ENCODE data around the gene CFAP299.

CFAP299 gene

GRCh38 chr4:80948995-80949394 is 613.5 kb downstream of the CFAP299 start:
- Histone ChIP-seq H3K79me1 (ENCODE audit: low read length) (no peaks in the 10 kb centered on the region), H2AK5ac (ENCODE audit: low read length) (no peak overlapping the region), H3K4me3 (ENCODE audit: low read length) (no peak overlapping the region), H2BK15ac (replicated peaks; ENCODE audit: low read depth) (no peak overlapping the region), H3K18ac (ENCODE audit: low read length) (no peak overlapping the region), H3K23ac (ENCODE audit: low read length) (no peak overlapping the region), H3K9ac (ENCODE audit: low read length) (no peak overlapping the region), H3K4me1 (ENCODE audit: control insufficient read depth, low read depth, low read length) (no peaks in the 10 kb centered on the region), H3K79me2 (ENCODE audit: control insufficient read depth, insufficient read depth, low read length) (no peaks in the 10 kb centered on the region), H3K4me2 (ENCODE audit: low read length) (no peak overlapping the region), H4K5ac (ENCODE audit: low read length) (no peak overlapping the region), H3K36me3 (ENCODE audit: control insufficient read depth, insufficient read depth, low read length) (no peaks in the 10 kb centered on the region), H3K27ac (ENCODE audit: low read depth, low read length) (no peak overlapping the region), H3K4ac (ENCODE audit: low read depth, low read length) (no peak overlapping the region), H4K8ac (ENCODE audit: low read depth, low read length) (no peak overlapping the region), H3K27me3 (ENCODE audit: insufficient read depth, low read length, poor library complexity) (no peaks in the 10 kb centered on the region), H3K56ac (ENCODE audit: low read length) (no peak overlapping the region), H2BK5ac (ENCODE audit: low read length) (no peak overlapping the region), H2BK120ac (ENCODE audit: low read depth, low read length) (no peak overlapping the region)
- DNase-seq, result no peak

GRCh38 chr4:80956421-80956820 is 620.9 kb downstream of the CFAP299 start:
- Histone ChIP-seq H3K79me1 (ENCODE audit: low read length) (no peaks in the 10 kb centered on the region), H3K4me1 (ENCODE audit: control insufficient read depth, low read depth, low read length) (no peaks in the 10 kb centered on the region), H4K5ac (ENCODE audit: low read length) (no peak overlapping the region), H2BK120ac (ENCODE audit: low read depth, low read length) (no peak overlapping the region), H3K4me2 (ENCODE audit: low read length) (no peak overlapping the region), H3K4ac (ENCODE audit: low read depth, low read length) (no peak overlapping the region), H3K27ac (ENCODE audit: low read depth, low read length) (no peak overlapping the region), H3K79me2 (ENCODE audit: control insufficient read depth, insufficient read depth, low read length) (no peaks in the 10 kb centered on the region), H3K18ac (ENCODE audit: low read length) (no peak overlapping the region), H3K36me3 (ENCODE audit: control insufficient read depth, insufficient read depth, low read length) (no peaks in the 10 kb centered on the region), H2BK5ac (ENCODE audit: low read length) (no peak overlapping the region), H4K8ac (ENCODE audit: low read depth, low read length) (no peak overlapping the region), H3K9ac (ENCODE audit: low read length) (no peak overlapping the region), H3K27me3 (ENCODE audit: insufficient read depth, low read length, poor library complexity) (no peaks in the 10 kb centered on the region), H3K4me3 (ENCODE audit: low read length) (no peak overlapping the region), H3K56ac (ENCODE audit: low read length) (no peak overlapping the region), H2BK15ac (replicated peaks; ENCODE audit: low read depth) (no peak overlapping the region), H3K23ac (ENCODE audit: low read length) (no peak overlapping the region), H2AK5ac (ENCODE audit: low read length) (no peak overlapping the region)
- no peak for DNase-seq
- WGBS (ENCODE audit: extremely low coverage, insufficient coverage, low lambda C conversion rate), result no CpG with 5 or more reads among the region's 3 CpGs

- H3K79me2 ChIP-seq (ENCODE audit: control insufficient read depth, insufficient read depth, low read length), result no peaks in the 10 kb centered on the region
- H3K18ac ChIP-seq (ENCODE audit: low read length), result no peak overlapping the region
- H2BK15ac ChIP-seq (replicated peaks; ENCODE audit: low read depth), result no peak overlapping the region
- H3K23ac ChIP-seq (ENCODE audit: low read length), result no peak overlapping the region
- no peak overlapping the region for H2BK5ac ChIP-seq (ENCODE audit: low read length)
- H3K4me3 ChIP-seq (ENCODE audit: low read length), result no peak overlapping the region
- H3K4me2 ChIP-seq (ENCODE audit: low read length), result no peak overlapping the region
- H3K4me1 ChIP-seq (ENCODE audit: control insufficient read depth, low read depth, low read length), result no peaks in the 10 kb centered on the region
- no peak overlapping the region for H2AK5ac ChIP-seq (ENCODE audit: low read length)
- no peak overlapping the region for H3K9ac ChIP-seq (ENCODE audit: low read length)
- H3K27me3 ChIP-seq (ENCODE audit: insufficient read depth, low read length, poor library complexity), result no peaks in the 10 kb centered on the region
- H3K36me3 ChIP-seq (ENCODE audit: control insufficient read depth, insufficient read depth, low read length), result no peaks in the 10 kb centered on the region
- H3K4ac ChIP-seq (ENCODE audit: low read depth, low read length), result no peak overlapping the region
- DNase-seq, result no peak
- H3K79me1 ChIP-seq (ENCODE audit: low read length), result no peaks in the 10 kb centered on the region
- no peak overlapping the region for H4K8ac ChIP-seq (ENCODE audit: low read depth, low read length)
- no peak overlapping the region for H2BK120ac ChIP-seq (ENCODE audit: low read depth, low read length)
- no peak overlapping the region for H4K5ac ChIP-seq (ENCODE audit: low read length)
- H3K27ac ChIP-seq (ENCODE audit: low read depth, low read length), result no peak overlapping the region
- no peak overlapping the region for H3K56ac ChIP-seq (ENCODE audit: low read length)
- WGBS (ENCODE audit: extremely low coverage, insufficient coverage, low lambda C conversion rate), result no CpG with 5 or more reads among the region's 2 CpGs
These were observed 627.5 kb downstream of the CFAP299 start for GRCh38 chr4:80963051-80963450.

- peak; percentile 1 for DNase-seq
- Histone ChIP-seq H3K27ac (ENCODE audit: low read depth, low read length) (no peak overlapping the region), H2BK15ac (replicated peaks; ENCODE audit: low read depth) (no peak overlapping the region), H3K56ac (ENCODE audit: low read length) (no peak overlapping the region), H3K4me1 (ENCODE audit: control insufficient read depth, low read depth, low read length) (no peaks in the 10 kb centered on the region), H4K8ac (ENCODE audit: low read depth, low read length) (no peak overlapping the region), H3K36me3 (ENCODE audit: control insufficient read depth, insufficient read depth, low read length) (no peaks in the 10 kb centered on the region), H3K79me1 (ENCODE audit: low read length) (no peaks in the 10 kb centered on the region), H3K4me2 (ENCODE audit: low read length) (no peak overlapping the region), H4K5ac (ENCODE audit: low read length) (no peak overlapping the region), H3K18ac (ENCODE audit: low read length) (no peak overlapping the region), H3K79me2 (ENCODE audit: control insufficient read depth, insufficient read depth, low read length) (no peaks in the 10 kb centered on the region), H2BK120ac (ENCODE audit: low read depth, low read length) (no peak overlapping the region), H2BK5ac (ENCODE audit: low read length) (no peak overlapping the region), H3K4ac (ENCODE audit: low read depth, low read length) (no peak overlapping the region), H2AK5ac (ENCODE audit: low read length) (no peak overlapping the region), H3K9ac (ENCODE audit: low read length) (no peak overlapping the region), H3K27me3 (ENCODE audit: insufficient read depth, low read length, poor library complexity) (no peaks in the 10 kb centered on the region), H3K23ac (ENCODE audit: low read length) (no peak overlapping the region), H3K4me3 (ENCODE audit: low read length) (no peak overlapping the region)
- WGBS (ENCODE audit: extremely low coverage, insufficient coverage, low lambda C conversion rate), result no CpG with 5 or more reads among the region's 4 CpGs
These were observed 631.8 kb downstream of the CFAP299 start for GRCh38 chr4:80967346-80967745.

GRCh38 chr4:80980239-80980638 is 644.7 kb downstream of the CFAP299 start:
- no peak overlapping the region for H2AK5ac ChIP-seq (ENCODE audit: low read length)
- no peak overlapping the region for H2BK120ac ChIP-seq (ENCODE audit: low read depth, low read length)
- H3K79me1 ChIP-seq (ENCODE audit: low read length), result no peaks in the 10 kb centered on the region
- no peak overlapping the region for H3K27ac ChIP-seq (ENCODE audit: low read depth, low read length)
- H3K18ac ChIP-seq (ENCODE audit: low read length), result no peak overlapping the region
- H3K23ac ChIP-seq (ENCODE audit: low read length), result no peak overlapping the region
- no peak overlapping the region for H4K8ac ChIP-seq (ENCODE audit: low read depth, low read length)
- H4K5ac ChIP-seq (ENCODE audit: low read length), result no peak overlapping the region
- no peak overlapping the region for H2BK5ac ChIP-seq (ENCODE audit: low read length)
- no peak overlapping the region for H3K4me2 ChIP-seq (ENCODE audit: low read length)
- H3K4ac ChIP-seq (ENCODE audit: low read depth, low read length), result no peak overlapping the region
- no peak overlapping the region for H3K56ac ChIP-seq (ENCODE audit: low read length)
- 100% methylated on average over 2 of the region's 3 CpGs for WGBS (ENCODE audit: extremely low coverage, insufficient coverage, low lambda C conversion rate)
- H3K4me1 ChIP-seq (ENCODE audit: control insufficient read depth, low read depth, low read length), result no peaks in the 10 kb centered on the region
- no peak overlapping the region for H3K4me3 ChIP-seq (ENCODE audit: low read length)
- no peak overlapping the region for H3K9ac ChIP-seq (ENCODE audit: low read length)
- no peak overlapping the region for H2BK15ac ChIP-seq (replicated peaks; ENCODE audit: low read depth)
- H3K79me2 ChIP-seq (ENCODE audit: control insufficient read depth, insufficient read depth, low read length), result no peaks in the 10 kb centered on the region
- no peak for DNase-seq
- no peaks in the 10 kb centered on the region for H3K36me3 ChIP-seq (ENCODE audit: control insufficient read depth, insufficient read depth, low read length)
- H3K27me3 ChIP-seq (ENCODE audit: insufficient read depth, low read length, poor library complexity), result no peaks in the 10 kb centered on the region

GRCh38 chr4:80986011-80986410 is 650.5 kb downstream of the CFAP299 start:
- H3K9ac ChIP-seq (ENCODE audit: low read length), result no peak overlapping the region
- no peak overlapping the region for H2AK5ac ChIP-seq (ENCODE audit: low read length)
- no peak overlapping the region for H3K27ac ChIP-seq (ENCODE audit: low read depth, low read length)
- H3K23ac ChIP-seq (ENCODE audit: low read length), result no peak overlapping the region
- H3K18ac ChIP-seq (ENCODE audit: low read length), result no peak overlapping the region
- H3K4me1 ChIP-seq (ENCODE audit: control insufficient read depth, low read depth, low read length), result no peaks in the 10 kb centered on the region
- no peaks in the 10 kb centered on the region for H3K36me3 ChIP-seq (ENCODE audit: control insufficient read depth, insufficient read depth, low read length)
- no peak overlapping the region for H3K4me3 ChIP-seq (ENCODE audit: low read length)
- no peak overlapping the region for H2BK15ac ChIP-seq (replicated peaks; ENCODE audit: low read depth)
- no peak overlapping the region for H3K56ac ChIP-seq (ENCODE audit: low read length)
- H3K79me1 ChIP-seq (ENCODE audit: low read length), result no peaks in the 10 kb centered on the region
- no peaks in the 10 kb centered on the region for H3K27me3 ChIP-seq (ENCODE audit: insufficient read depth, low read length, poor library complexity)
- no peak overlapping the region for H2BK120ac ChIP-seq (ENCODE audit: low read depth, low read length)
- no peak overlapping the region for H2BK5ac ChIP-seq (ENCODE audit: low read length)
- no peak overlapping the region for H3K4me2 ChIP-seq (ENCODE audit: low read length)
- H3K79me2 ChIP-seq (ENCODE audit: control insufficient read depth, insufficient read depth, low read length), result no peaks in the 10 kb centered on the region
- H4K8ac ChIP-seq (ENCODE audit: low read depth, low read length), result no peak overlapping the region
- H4K5ac ChIP-seq (ENCODE audit: low read length), result no peak overlapping the region
- no peak for DNase-seq
- no peak overlapping the region for H3K4ac ChIP-seq (ENCODE audit: low read depth, low read length)

Data from mesendoderm (in vitro differentiated cells).